Measurements from ENCODE around the gene COX15. TPM values are rescaled to one million over a fixed set of nuclear protein-coding genes. Genes with fewer than 3 reads are reported as not detected.

The COX15 gene
- polyA plus RNA-seq, 1 experiment, result 16.3 TPM

GRCh38 chr10:99770408-99771045 lies 38.6 kb upstream of the COX15 start:
- Histone ChIP-seq H3K27me3 (ENCODE audit: control insufficient read depth, insufficient read depth, low read length) (no peaks in the 10 kb centered on the region), H3K36me3 (ENCODE audit: control insufficient read depth, insufficient read depth, low read length) (no peaks in the 10 kb centered on the region), H3K4me3 (ENCODE audit: low read depth, low read length) (no peak overlapping the region)
- CTCF ChIA-PET, result interaction anchor here (0.6 kb wide), 1 partner anchor 37 kb away, joined by 3 read pairs; no protein-coding TSS in a partner anchor
- no peak for TF ChIP-seq CTCF (IDR thresholded peaks at IDR 0.05; ENCODE audit: insufficient read depth, low read depth, low read length)
- POLR2A ChIA-PET, result no interaction called here
- no peak for DNase-seq (ENCODE audit: low read depth)

GRCh38 chr10:99769706-99770105 lies 37.8 kb upstream of the COX15 start:
- Histone ChIP-seq H3K36me3 (ENCODE audit: control insufficient read depth, insufficient read depth, low read length) (no peaks in the 10 kb centered on the region), H3K4me3 (ENCODE audit: low read depth, low read length) (no peak overlapping the region), H3K27me3 (ENCODE audit: control insufficient read depth, insufficient read depth, low read length) (no peaks in the 10 kb centered on the region)
- no peak for DNase-seq (ENCODE audit: low read depth)
- TF ChIP-seq CTCF (IDR thresholded peaks at IDR 0.05; ENCODE audit: insufficient read depth, low read depth, low read length), result no peak
- POLR2A ChIA-PET, result no interaction called here
- CTCF ChIA-PET, result no interaction called here

- H3K27me3 ChIP-seq (ENCODE audit: control insufficient read depth, insufficient read depth, low read length), result no peaks in the 10 kb centered on the region
- H3K4me3 ChIP-seq (ENCODE audit: low read depth, low read length), result no peak overlapping the region
- DNase-seq (ENCODE audit: low read depth), result no peak
- CTCF ChIA-PET, result interaction anchor here (0.6 to 0.7 kb wide), 3 partner anchors 17 to 1290 kb away, joined by 3 to 4 read pairs (median 3); no protein-coding TSS in a partner anchor
- TF ChIP-seq CTCF (IDR thresholded peaks at IDR 0.05; ENCODE audit: insufficient read depth, low read depth, low read length), result no peak
- POLR2A ChIA-PET, result no interaction called here
- H3K36me3 ChIP-seq (ENCODE audit: control insufficient read depth, insufficient read depth, low read length), result no peaks in the 10 kb centered on the region
These were observed 36.6 kb upstream of the COX15 start for GRCh38 chr10:99768556-99768955.

- POLR2A ChIA-PET, result no interaction called here
- no peak for TF ChIP-seq CTCF (IDR thresholded peaks at IDR 0.05; ENCODE audit: insufficient read depth, low read depth, low read length)
- DNase-seq (ENCODE audit: low read depth), result no peak
- H3K36me3 ChIP-seq (ENCODE audit: control insufficient read depth, insufficient read depth, low read length), result no peaks in the 10 kb centered on the region
- CTCF ChIA-PET, result interaction anchor here (0.6 kb wide), 1 partner anchor 7 kb away, joined by 3 read pairs; no protein-coding TSS in a partner anchor
- no peak overlapping the region for H3K4me3 ChIP-seq (ENCODE audit: low read depth, low read length)
- H3K27me3 ChIP-seq (ENCODE audit: control insufficient read depth, insufficient read depth, low read length), result no peaks in the 10 kb centered on the region
These were observed 36.0 kb upstream of the COX15 start for GRCh38 chr10:99767901-99768300.

GRCh38 chr10:99766302-99766681 lies 34.4 kb upstream of the COX15 start:
- POLR2A ChIA-PET, result no interaction called here
- CTCF ChIA-PET, result interaction anchor here (1.5 kb wide), 1 partner anchor 34 kb away, joined by 5 read pairs; the partner anchor contains the start of genes COX15 and CUTC

More at GRCh38 chr10:99766302-99766681, 34.4 kb upstream of the COX15 start:
- TF ChIP-seq CTCF (IDR thresholded peaks at IDR 0.05; ENCODE audit: insufficient read depth, low read depth, low read length), result no peak
- Histone ChIP-seq H3K4me3 (ENCODE audit: low read depth, low read length) (no peak overlapping the region), H3K27me3 (ENCODE audit: control insufficient read depth, insufficient read depth, low read length) (no peaks in the 10 kb centered on the region), H3K36me3 (ENCODE audit: control insufficient read depth, insufficient read depth, low read length) (no peaks in the 10 kb centered on the region)
- no peak for DNase-seq (ENCODE audit: low read depth)

Data from BJ (cell line).